Activated CD4-positive, alpha-beta T cell treated with anti-CD3 and anti-CD28 coated beads, Interleukin-2, Interleukin-6, amounts not matched to agents 100 ng/mL and 50 ng/mL, durations not matched to agents 16 hours and 8 hours (primary cell): ENCODE data around the gene SLC24A3.

Experiments
- DNase-seq: peaks from one replicate; pipeline ENCODE4 v3.0.0-alpha.2; 2020

SLC24A3 gene

DNA sequence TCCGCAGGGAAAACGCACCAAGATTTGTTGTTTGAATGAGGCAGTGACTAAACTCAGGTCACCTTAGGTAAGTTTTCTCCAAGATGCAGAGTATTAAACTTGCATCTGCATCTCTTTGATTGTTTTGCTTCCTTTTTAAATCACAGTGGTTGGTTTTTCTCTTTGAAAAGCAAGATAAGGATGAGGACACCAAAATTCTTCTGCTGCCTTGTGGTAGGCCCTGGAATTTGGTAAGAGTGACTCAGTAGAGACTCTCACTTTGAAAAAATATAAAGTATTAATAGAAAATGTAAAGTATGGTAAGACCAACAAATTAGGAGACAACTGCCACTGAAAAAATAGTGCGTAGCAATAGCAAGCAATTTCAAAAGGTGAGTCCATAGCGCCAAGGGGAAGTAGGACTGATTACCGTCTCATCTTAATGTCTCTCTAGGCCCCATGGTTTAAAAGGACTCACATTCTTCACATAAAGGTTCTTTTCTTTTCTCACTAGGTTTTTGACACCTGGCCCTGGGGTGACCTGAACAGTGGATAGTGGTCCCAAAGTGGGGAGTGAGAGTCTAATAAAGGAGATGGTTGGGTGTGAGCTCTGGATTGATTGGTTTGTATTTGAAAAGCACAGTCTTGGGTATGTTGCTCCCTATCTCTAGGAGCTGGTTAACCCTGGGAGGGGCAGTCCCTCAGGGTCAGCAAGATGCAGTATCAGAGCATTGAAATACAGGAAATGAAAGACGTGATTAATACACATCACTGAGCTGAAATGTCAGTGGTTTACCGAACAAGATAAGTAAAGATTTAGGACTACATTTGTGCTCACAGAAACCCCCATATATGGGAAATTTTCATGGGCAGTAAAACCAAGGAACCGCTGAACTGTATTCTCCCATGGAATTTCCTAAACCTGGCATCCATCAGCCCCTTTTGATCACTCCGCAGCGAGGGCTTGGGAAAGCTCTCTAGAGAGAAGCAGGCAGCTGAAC, 221.2 kb downstream of the SLC24A3 start:
- no peak for DNase-seq

DNA sequence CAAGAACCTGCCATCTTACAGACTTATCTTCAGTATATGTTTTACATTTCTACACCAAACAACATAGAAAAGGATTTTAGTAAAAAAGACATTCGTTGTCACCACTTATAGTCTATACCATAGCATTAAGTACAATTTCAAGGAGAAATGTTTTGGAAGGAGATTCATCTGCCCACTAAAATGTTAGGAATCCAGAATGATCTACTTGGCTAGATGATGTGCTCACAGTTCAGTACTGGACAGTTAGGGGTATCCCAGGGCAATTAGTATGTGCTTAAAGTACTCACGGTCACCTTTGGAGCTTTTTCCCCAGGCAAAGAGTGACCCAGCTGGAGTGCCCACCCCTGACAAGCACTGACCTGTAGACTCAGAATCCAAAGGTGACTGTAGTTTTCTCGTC, 222.9 kb downstream of the SLC24A3 start:
- DNase-seq: no peak

DNA sequence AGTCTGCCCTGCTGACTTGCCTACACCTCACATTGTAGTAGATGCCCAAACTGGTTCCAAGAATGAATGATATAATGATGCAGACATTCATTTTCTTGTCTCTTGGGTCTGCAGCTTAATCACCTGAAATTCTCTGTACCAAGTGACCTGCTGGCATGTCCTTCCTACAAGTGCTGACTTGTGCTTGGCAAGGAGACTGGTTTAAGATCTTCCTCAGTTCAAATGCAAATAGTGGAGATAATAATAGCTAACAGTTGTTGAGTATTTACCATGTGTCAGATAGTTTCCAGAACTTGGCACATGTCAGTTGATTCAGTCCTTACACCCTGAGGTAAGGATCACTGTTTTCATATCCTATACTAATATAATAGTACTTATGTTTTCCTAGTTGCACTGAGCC, 223.4 kb downstream of the SLC24A3 start:
- DNase-seq: no peak

- no peak for DNase-seq
These were observed 226.0 kb downstream of the SLC24A3 start for GRCh38 chr20:19438488-19438887.

- no peak for DNase-seq
These were observed 228.5 kb downstream of the SLC24A3 start for GRCh38 chr20:19440660-19441527.

DNA sequence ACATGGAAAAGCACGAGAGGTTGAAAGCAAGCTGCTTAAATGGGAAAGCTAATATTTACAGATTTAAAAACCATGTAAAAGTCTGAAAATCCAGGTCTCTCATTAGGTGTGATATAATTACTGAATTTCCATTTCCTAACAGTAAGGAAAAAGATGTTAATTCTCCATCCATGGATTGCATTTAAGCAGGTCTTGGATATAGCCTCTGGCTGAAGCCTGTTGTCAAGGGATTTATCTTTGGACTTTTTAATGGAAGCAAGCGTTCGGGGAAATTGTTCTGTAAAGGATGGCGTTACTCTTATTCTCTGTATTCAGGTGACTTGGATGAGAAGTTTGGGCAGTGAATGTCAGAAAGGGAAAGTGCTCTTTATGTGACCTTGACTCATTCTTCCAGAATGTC, 233.8 kb downstream of the SLC24A3 start:
- no peak for DNase-seq

DNA sequence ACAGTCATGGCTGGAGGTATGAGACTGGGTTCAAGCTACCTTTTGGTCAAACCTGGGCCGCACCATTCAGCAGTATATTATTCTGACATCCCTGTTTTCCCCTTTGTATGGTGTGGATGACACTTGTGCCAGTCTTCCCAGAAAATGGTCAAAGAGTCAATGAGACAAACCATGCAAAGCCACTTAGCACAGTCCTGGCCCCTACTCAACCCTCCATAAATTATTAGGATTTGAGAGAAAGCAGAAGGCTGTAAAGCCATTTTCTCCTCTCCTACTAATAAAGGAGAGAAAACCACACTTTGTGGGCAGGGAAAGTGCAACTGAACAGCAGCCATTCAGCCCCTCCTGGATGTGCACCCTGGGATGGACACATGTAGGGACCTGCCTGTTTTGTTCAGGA, 236.2 kb downstream of the SLC24A3 start:
- no peak for DNase-seq

GRCh38 chr20:19449051-19449450, 236.6 kb downstream of the SLC24A3 start:
- no peak for DNase-seq

DNA sequence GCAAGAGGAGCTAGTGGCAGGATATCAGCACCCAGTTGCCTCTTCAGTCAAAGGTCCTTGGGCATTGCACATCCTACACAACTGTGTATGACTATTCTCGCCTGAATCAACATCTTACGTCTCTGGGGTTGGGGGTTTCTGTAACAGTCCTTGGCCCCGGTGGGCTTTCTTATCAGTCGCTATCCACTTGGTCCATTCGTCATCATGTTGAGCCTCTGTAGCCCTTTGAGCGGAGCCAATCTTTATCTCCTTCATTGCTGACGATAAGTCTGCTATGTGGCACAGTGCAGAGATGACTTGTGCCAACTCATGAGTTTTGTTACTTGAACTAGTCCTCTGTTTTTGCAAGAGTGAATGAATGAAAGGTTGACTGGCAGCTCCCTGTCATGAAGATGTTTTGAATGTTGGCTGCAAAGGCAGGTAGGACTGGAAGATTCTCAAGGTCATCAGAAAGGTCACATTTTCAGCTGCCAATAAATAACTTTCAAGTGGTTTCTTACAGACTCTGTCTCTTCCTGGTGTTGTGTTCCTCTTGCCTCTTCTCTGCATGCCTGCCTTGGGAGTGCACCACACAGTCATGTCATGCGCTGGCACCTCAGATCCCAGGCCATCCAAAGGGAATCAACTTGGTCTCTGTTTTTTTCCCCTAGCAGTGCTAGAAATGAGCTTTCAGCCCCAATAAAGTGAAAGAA, 238.9 kb downstream of the SLC24A3 start:
- DNase-seq: no peak

GRCh38 chr20:19451923-19452295, 239.5 kb downstream of the SLC24A3 start:
- no peak for DNase-seq

DNA sequence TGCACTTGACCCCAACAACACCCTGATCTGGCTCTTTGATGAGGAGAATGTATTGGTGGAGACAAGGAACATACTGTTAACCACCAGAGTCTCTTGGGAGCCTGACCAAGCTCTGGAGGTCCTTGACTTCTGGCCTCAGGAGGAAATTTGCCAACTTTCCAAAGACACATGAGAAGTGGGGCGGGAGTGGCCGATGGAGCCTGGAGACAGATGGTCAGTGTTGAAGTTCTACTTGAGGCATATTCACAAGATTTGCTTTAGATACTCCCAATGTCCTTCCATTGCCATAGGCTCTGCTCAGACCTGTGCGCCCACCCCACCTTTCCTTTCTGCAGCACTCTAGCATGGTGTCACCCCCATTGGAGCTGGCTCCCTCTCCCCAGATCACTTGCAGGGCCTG, 241.0 kb downstream of the SLC24A3 start:
- DNase-seq: no peak

GRCh38 chr20:19453862-19454261, 241.4 kb downstream of the SLC24A3 start:
- no peak for DNase-seq

GRCh38 chr20:19456595-19457395, 244.4 kb downstream of the SLC24A3 start:
- no peak for DNase-seq

- DNase-seq: no peak
These were observed 245.2 kb downstream of the SLC24A3 start for GRCh38 chr20:19457611-19458010.

DNA sequence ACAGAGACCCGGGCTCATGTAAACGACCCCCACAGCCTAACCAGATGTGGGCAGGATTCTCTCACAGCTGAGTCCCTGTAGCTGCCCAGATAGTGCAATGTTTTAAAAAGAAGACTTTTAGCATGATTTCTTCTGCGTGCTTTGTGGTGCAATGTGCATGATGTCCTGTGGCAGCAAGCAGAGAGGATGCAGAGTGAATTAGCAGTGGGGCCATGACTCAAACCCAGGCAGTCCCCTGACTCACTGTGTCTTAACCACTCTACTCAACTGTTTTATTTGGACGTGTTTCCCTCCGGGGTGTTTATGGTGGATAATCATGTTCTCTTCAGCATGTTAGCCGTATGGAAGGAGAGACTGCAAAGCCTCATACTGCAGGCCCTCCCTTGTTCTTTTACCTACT, 247.9 kb downstream of the SLC24A3 start:
- no peak for DNase-seq

GRCh38 chr20:19462491-19462890, 250.0 kb downstream of the SLC24A3 start:
- DNase-seq: no peak

DNA sequence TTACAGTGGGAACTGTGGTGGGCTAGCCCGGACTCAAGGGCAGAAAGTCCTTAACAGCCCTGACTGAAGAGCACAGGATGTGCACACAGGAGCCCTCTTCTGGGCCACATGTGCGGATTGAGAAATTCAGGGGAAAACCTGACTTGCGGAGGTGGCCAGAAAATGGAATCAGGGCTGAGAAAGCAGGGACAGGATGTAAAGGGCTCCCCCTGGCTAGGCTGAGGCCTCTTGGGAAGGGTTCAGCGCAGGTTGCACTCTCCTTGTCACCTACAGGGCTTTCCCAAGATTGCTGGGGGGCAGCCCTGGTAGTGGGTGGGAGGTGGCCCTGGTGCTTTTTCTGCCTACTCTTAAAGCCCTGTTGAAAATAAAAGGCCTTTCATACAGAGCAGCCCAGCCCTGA, 251.2 kb downstream of the SLC24A3 start:
- no peak for DNase-seq

DNA sequence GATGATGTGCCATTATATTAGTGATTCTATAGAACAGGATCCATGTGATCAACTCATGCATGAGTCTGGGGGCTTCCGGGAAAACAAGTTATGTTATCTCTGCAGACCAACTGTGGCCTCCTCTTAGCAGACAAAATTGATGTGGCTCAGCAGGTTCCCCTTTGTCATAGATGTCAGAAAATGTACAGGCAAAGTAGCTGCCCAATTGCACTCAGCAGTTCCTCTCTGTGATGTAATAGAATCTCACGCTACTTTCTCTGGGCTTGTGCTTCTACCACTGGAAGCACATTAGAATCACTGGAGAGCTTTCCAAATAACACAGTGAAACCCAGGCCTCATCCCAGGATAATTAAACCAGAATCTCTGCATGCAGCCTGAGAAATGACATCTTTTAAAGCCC, 253.1 kb downstream of the SLC24A3 start:
- DNase-seq: no peak

DNA sequence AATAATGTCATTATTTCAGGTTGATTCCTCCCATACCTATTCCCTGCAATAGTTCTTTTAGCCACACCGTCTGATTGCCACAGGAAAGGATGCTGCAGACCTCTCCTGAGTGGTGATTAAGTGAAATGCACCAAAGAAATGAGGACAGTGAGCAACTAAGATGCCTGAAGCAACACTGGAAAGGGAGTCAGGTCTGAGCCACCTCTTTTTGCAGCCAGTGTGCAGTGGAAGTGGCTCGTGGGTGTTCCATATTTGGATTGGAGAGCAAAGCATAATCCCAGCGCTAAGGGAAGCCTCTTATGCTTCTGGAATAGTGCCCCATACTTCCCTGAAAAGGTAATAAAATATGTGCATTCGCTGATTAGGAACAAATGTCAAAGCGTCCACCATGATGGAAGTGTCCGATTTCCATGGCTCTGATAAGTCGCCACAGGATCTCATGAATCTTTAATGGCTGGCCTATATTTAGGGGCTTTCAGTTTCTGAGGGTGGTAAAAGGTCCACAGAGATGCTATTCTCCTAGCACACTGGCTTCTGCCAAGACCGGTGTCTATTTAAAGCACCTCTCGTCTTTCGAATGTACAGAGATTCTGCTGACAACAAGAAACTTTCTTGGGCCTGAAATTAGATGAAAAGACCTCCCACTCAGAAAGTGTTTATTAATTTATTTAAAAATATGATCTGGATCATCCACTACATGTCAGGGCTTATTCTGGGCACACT, 253.9 kb downstream of the SLC24A3 start:
- no peak for DNase-seq

DNA sequence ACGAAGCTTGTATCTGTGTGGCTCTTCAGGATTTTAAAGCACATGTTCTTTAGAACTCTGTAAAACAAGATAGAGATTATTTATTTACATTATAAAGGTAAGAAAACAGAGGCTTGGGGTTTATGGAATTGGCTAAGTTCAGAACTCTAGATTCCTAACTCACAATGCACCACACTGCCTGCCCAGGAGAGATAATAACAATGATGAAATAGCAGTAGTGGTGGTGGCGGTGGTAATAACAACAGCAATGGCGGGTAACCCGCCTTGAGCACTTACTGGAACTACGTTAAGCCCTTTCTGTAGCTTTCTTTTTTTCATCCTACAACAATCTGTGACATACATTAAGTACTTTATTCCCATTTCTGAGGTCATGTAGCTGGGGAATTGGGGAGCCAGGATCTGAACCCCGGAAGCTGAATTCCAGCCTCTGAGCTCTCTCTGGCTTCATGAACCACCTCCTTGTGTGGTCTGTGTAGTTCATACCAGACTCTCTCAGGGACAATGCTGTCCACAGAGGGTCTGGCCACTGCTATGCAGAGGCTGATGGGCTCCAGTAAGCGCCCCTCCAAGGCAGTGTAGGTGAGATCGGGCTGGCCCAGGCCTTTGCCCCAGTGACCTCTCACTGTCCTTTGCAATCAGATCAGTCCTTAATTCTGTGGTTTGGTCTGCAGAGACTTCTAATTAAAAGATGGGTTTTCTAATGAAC, 260.9 kb downstream of the SLC24A3 start:
- no peak for DNase-seq

DNA sequence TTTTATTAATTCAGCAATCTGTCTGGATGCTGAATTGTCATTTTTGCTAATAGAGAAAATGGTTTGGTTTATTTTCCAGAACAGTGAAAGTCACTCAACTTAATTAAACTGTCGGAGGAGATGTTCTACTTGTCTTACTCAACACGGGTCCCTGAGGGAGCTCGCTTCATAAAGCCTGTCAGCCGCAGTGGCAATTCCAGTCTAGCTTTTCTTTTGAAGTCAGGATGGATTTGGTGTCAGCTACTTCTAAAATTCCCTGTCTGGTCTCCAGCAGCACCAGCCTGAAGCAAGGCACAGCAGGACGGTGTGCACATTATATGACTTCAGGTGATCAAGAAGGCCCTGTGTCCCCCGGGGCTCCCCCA, 261.5 kb downstream of the SLC24A3 start:
- no peak for DNase-seq
